HCT116 (cell line): ENCODE data around the gene FAM184A. TPM values are rescaled to one million over a fixed set of nuclear protein-coding genes. Genes with fewer than 3 reads are reported as not detected.

Experiments used
- ATAC-seq: fragments of 200-7000 bp; cut with Tn5 transposase; 2 replicates; pipeline ENCODE4 v1.9.1; 2020; ENCODE audit warnings: mild to moderate bottlenecking, moderate library complexity
- BruUV-seq: library from RNA; stranded (reverse); fragments of 400-500 nt; replicated peaks from 2 replicates; lab custom pipeline; 2021; lab: Mats Ljungman, UMichigan
- CTCF ChIA-PET: fragments of 300-600 bp; sonication (Branson Sonifier 250); formaldehyde crosslinking; loops from one replicate; lab custom pipeline; 2021; ENCODE audit warnings: antibody characterized with exemption; lab: Charles Lee
- POLR2A ChIA-PET: fragments of 300-600, 350-600 bp; sonication (Branson Sonifier 250); formaldehyde crosslinking; loops from one replicate; lab custom pipeline; 2021; ENCODE audit warnings: antibody characterized with exemption; lab: Charles Lee
- RAD21 ChIA-PET, 2 experiments: fragments of 300-600 bp; sonication (Branson Sonifier 250); formaldehyde crosslinking; loops; one replicate each; lab custom pipeline; 2023; ENCODE audit warnings: low total read pairs in 2 of 2; ENCODE audit not compliant: uncharacterized antibody in 2 of 2, unreplicated experiment in 2 of 2, low non-redundant PET in 1 of 2; lab: Charles Lee
- DNase-seq: peaks from one replicate; pipeline ENCODE4 v3.0.0-alpha.2; 2010; ENCODE audit warnings: low read depth, low spot score
- H2AFZ ChIP-seq: fragments of 200-600 bp; shearing (Covaris generic), sonication (generic); 2 replicates; pipeline ENCODE4 v1.6.1; 2017; ENCODE audit warnings: low read depth, mixed run types, mixed read lengths, antibody characterized with exemption, low read length; ENCODE audit not compliant: poor library complexity, severe bottlenecking
- H3K27ac ChIP-seq: 2 replicates; pipeline ENCODE4 v1.5.1; 2012; ENCODE audit warnings: low read depth, low read length
- H3K27me3 ChIP-seq: fragments of 200-600 bp; sonication (generic); 2 replicates; pipeline ENCODE4 v1.6.1; 2016; ENCODE audit warnings: mixed run types, low read length, mixed read lengths; ENCODE audit not compliant: insufficient read depth
- H3K36me3 ChIP-seq, 2 experiments: fragments of 200-500 bp in 1 of 2; fragments of 200-600 bp in 1 of 2; sonication (Bioruptor generic) in 1 of 2; sonication (generic) in 1 of 2; 2 replicates each; pipeline versions ENCODE4 v1.5.1 to v1.6.1; 2014 to 2016; ENCODE audit warnings: low read length in 2 of 2, inconsistent platforms in 1 of 2, mixed read lengths in 1 of 2, mixed run types in 1 of 2; ENCODE audit not compliant: insufficient read depth in 2 of 2, control insufficient read depth in 1 of 2
- H3K4me1 ChIP-seq, 2 experiments: fragments of 200-600 bp in 1 of 2; sonication (generic) in 1 of 2; 2 replicates each; pipeline versions ENCODE4 v1.5.1 to v1.6.1; 2012 to 2017; ENCODE audit warnings: low read length in 2 of 2, inconsistent platforms in 1 of 2, mild to moderate bottlenecking in 1 of 2, mixed read lengths in 1 of 2, mixed run types in 1 of 2, moderate library complexity in 1 of 2; ENCODE audit not compliant: insufficient read depth in 2 of 2, control insufficient read depth in 1 of 2
- H3K4me2 ChIP-seq: fragments of 200-600 bp; sonication (generic); 2 replicates; pipeline ENCODE4 v1.6.1; 2017; ENCODE audit warnings: mixed run types, low read length, mixed read lengths
- H3K4me3 ChIP-seq, 2 experiments: fragments of 200-600 bp in 1 of 2; sonication (generic) in 1 of 2; replicated peaks in 1 of 2; 2 replicates each; pipeline ENCODE4 v1.5.1; 2011 to 2016; ENCODE audit warnings: low read length in 2 of 2, control low read depth in 1 of 2, low read depth in 1 of 2, mild to moderate bottlenecking in 1 of 2, mixed read lengths in 1 of 2, mixed run types in 1 of 2
- H3K79me2 ChIP-seq: fragments of 200-600 bp; sonication (generic); 2 replicates; pipeline ENCODE4 v1.6.1; 2017; ENCODE audit warnings: mild to moderate bottlenecking, mixed run types, low read length, moderate library complexity, mixed read lengths; ENCODE audit not compliant: insufficient read depth
- H3K9ac ChIP-seq: fragments of 200-600 bp; sonication (generic); 2 replicates; pipeline ENCODE4 v1.6.1; 2016; ENCODE audit warnings: low read length, mixed read lengths
- H3K9me2 ChIP-seq: fragments of 200-600 bp; sonication (generic), shearing (Covaris generic); 2 replicates; pipeline ENCODE4 v1.6.1; 2017; ENCODE audit warnings: mixed run types, mild to moderate bottlenecking, moderate library complexity; ENCODE audit not compliant: insufficient read depth
- H3K9me3 ChIP-seq, 2 experiments: fragments of 200-500 bp in 1 of 2; fragments of 200-600 bp in 1 of 2; sonication (Bioruptor generic) in 1 of 2; sonication (generic) in 1 of 2; 2 replicates each; pipeline ENCODE4 v1.6.1; 2014 to 2017; ENCODE audit warnings: low read length in 2 of 2, mixed read lengths in 2 of 2, inconsistent platforms in 1 of 2, low read depth in 1 of 2, mild to moderate bottlenecking in 1 of 2, mixed run types in 1 of 2, moderate library complexity in 1 of 2; ENCODE audit not compliant: control insufficient read depth in 1 of 2, insufficient read depth in 1 of 2
- H4K20me1 ChIP-seq: fragments of 200-600 bp; sonication (generic), shearing (Covaris generic); 2 replicates; pipeline ENCODE4 v1.6.1; 2017; ENCODE audit warnings: mixed run types, mild to moderate bottlenecking, moderate library complexity; ENCODE audit not compliant: insufficient read depth
- ATF3 ChIP-seq: IDR thresholded peaks from 2 replicates; pipeline ENCODE4 v1.6.1; 2012
- CBX3 ChIP-seq: IDR thresholded peaks from 2 replicates; pipeline ENCODE4 v1.6.1; 2012; ENCODE audit warnings: low read depth
- CEBPB ChIP-seq: IDR thresholded peaks from 2 replicates; pipeline ENCODE4 v1.6.1; 2012; ENCODE audit warnings: low read depth
- CTCF ChIP-seq, 3 experiments: fragments of 200-600 bp in 1 of 3; sonication (generic) in 1 of 3; IDR thresholded peaks in 2 of 3; conservative IDR thresholded peaks in 1 of 3; 2 replicates each; pipeline ENCODE4 v1.5.1; 2012 to 2017; ENCODE audit warnings: low read depth in 2 of 3, low read length in 2 of 3, antibody characterized with exemption in 1 of 3, borderline replicate concordance in 1 of 3, control low read depth in 1 of 3, mild to moderate bottlenecking in 1 of 3, mixed read lengths in 1 of 3, mixed run types in 1 of 3, moderate library complexity in 1 of 3; ENCODE audit not compliant: insufficient read depth in 1 of 3
- EGR1 ChIP-seq: IDR thresholded peaks from 2 replicates; pipeline ENCODE4 v1.6.1; 2012; ENCODE audit warnings: low read depth
- EZH2 ChIP-seq: fragments of 200-600 bp; sonication (generic); IDR thresholded peaks from 2 replicates; pipeline ENCODE4 v1.6.1; 2017; ENCODE audit warnings: antibody characterized with exemption, mixed run types
- POLR2AphosphoS5 ChIP-seq: IDR thresholded peaks from 2 replicates; pipeline ENCODE4 v1.6.1; 2011; ENCODE audit warnings: mild to moderate bottlenecking, low read depth, low read length, moderate library complexity
- RAD21 ChIP-seq: IDR thresholded peaks from 2 replicates; pipeline ENCODE4 v1.6.1; 2012; ENCODE audit warnings: low read depth, mild to moderate bottlenecking
- SP1 ChIP-seq: IDR thresholded peaks from 2 replicates; pipeline ENCODE4 v1.6.1; 2012; ENCODE audit warnings: low read depth
- SRF ChIP-seq: IDR thresholded peaks from 2 replicates; pipeline ENCODE4 v1.6.1; 2012; ENCODE audit warnings: low read depth
- ZFX ChIP-seq: fragments of 450-650 bp; IDR thresholded peaks from 2 replicates; pipeline ENCODE4 v1.6.1; 2017
- intact Hi-C: fragments of 100-400 bp; cut with micrococcal nuclease; formaldehyde crosslinking; loops from 2 replicates; pipeline ENCODE4 v1.10.0; 2022
- total RNA-seq: library from RNA; stranded (reverse); gene quantifications from one replicate; pipeline ENCODE4 v1.2.1, GENCODE V29; 2021; ENCODE audit not compliant: unreplicated experiment
- TF ChIP-seq, protein P1 (sequence below): IDR thresholded peaks from 2 replicates; pipeline ENCODE4 v1.6.1; 2011; ENCODE audit warnings: mild to moderate bottlenecking, low read length, moderate library complexity; ENCODE audit not compliant: insufficient replicate concordance; ENCODE audit errors: extremely low read depth
- TF ChIP-seq, protein P2 (sequence below): IDR thresholded peaks from 2 replicates; pipeline ENCODE4 v1.6.1; 2012; ENCODE audit warnings: low read depth

FAM184A gene
- total RNA-seq, 1 experiment from 2014 or later, result 2.4 TPM

- no peak for TF ChIP-seq ZFX
- no peak for TF ChIP-seq SRF
- TF ChIP-seq POLR2AphosphoS5, result no peak
- no peak for TF ChIP-seq CBX3
- TF ChIP-seq EZH2, result no peak
- TF ChIP-seq, protein P1, sequence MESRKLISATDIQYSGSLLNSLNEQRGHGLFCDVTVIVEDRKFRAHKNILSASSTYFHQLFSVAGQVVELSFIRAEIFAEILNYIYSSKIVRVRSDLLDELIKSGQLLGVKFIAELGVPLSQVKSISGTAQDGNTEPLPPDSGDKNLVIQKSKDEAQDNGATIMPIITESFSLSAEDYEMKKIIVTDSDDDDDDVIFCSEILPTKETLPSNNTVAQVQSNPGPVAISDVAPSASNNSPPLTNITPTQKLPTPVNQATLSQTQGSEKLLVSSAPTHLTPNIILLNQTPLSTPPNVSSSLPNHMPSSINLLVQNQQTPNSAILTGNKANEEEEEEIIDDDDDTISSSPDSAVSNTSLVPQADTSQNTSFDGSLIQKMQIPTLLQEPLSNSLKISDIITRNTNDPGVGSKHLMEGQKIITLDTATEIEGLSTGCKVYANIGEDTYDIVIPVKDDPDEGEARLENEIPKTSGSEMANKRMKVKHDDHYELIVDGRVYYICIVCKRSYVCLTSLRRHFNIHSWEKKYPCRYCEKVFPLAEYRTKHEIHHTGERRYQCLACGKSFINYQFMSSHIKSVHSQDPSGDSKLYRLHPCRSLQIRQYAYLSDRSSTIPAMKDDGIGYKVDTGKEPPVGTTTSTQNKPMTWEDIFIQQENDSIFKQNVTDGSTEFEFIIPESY, result no peak
- TF ChIP-seq EGR1, result no peak
- TF ChIP-seq RAD21, result no peak
- no peak for TF ChIP-seq CTCF (IDR thresholded peaks at IDR 0.05 in 2 of 3, conservative IDR thresholded peaks at IDR 0.05 in 1 of 3; ENCODE audit: borderline replicate concordance in 1 of 3, insufficient read depth in 1 of 3, low read depth in 2 of 3, low read length in 2 of 3)
- no peak for TF ChIP-seq CEBPB
- TF ChIP-seq SP1, result no peak
- TF ChIP-seq, protein P2, sequence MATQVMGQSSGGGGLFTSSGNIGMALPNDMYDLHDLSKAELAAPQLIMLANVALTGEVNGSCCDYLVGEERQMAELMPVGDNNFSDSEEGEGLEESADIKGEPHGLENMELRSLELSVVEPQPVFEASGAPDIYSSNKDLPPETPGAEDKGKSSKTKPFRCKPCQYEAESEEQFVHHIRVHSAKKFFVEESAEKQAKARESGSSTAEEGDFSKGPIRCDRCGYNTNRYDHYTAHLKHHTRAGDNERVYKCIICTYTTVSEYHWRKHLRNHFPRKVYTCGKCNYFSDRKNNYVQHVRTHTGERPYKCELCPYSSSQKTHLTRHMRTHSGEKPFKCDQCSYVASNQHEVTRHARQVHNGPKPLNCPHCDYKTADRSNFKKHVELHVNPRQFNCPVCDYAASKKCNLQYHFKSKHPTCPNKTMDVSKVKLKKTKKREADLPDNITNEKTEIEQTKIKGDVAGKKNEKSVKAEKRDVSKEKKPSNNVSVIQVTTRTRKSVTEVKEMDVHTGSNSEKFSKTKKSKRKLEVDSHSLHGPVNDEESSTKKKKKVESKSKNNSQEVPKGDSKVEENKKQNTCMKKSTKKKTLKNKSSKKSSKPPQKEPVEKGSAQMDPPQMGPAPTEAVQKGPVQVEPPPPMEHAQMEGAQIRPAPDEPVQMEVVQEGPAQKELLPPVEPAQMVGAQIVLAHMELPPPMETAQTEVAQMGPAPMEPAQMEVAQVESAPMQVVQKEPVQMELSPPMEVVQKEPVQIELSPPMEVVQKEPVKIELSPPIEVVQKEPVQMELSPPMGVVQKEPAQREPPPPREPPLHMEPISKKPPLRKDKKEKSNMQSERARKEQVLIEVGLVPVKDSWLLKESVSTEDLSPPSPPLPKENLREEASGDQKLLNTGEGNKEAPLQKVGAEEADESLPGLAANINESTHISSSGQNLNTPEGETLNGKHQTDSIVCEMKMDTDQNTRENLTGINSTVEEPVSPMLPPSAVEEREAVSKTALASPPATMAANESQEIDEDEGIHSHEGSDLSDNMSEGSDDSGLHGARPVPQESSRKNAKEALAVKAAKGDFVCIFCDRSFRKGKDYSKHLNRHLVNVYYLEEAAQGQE, result no peak
- TF ChIP-seq ATF3, result no peak
- no peak for ATAC-seq
- intact Hi-C loops, result no loop called here
- H3K27ac ChIP-seq, result no peak overlapping the region
- ChIA-PET POLR2A (no interaction called here), RAD21 (no interaction called here), CTCF (interaction anchor here (0.7 kb wide), 1 partner anchor 142 kb away, joined by 3 read pairs; no protein-coding TSS in a partner anchor)
- no peak overlapping the region for H2AFZ ChIP-seq
- no peak overlapping the region for H3K4me2 ChIP-seq
- H4K20me1 ChIP-seq, result no peaks in the 10 kb centered on the region
- H3K9ac ChIP-seq, result no peak overlapping the region
- no peaks in the 10 kb centered on the region for H3K9me3 ChIP-seq
- no peak overlapping the region for H3K4me3 ChIP-seq
- no peaks in the 10 kb centered on the region for H3K4me1 ChIP-seq
- BruUV-seq, result no TSS peak
- no peak for DNase-seq
- H3K9me2 ChIP-seq, result no peaks in the 10 kb centered on the region
- H3K79me2 ChIP-seq, result no peaks in the 10 kb centered on the region
- H3K36me3 ChIP-seq, result no peaks in the 10 kb centered on the region
- no peaks in the 10 kb centered on the region for H3K27me3 ChIP-seq
These were observed 26.8 kb upstream of the FAM184A start for GRCh38 chr6:119105282-119105681.
